Coronary artery (tissue), 2 donors: ENCODE measurements around the gene MOB3B.
"Not testable (repeated sequence)": the region's sequence is repeated elsewhere in the genome, so short reads cannot be mapped to it uniquely, and the experiment has no call there.

Experiments
- DNase-seq: peaks from one replicate; pipeline ENCODE4 v3.0.0-alpha.2; 2017; ENCODE audit warnings: low spot score
- H3K27ac ChIP-seq, 2 donors: fragments of 200-600 bp; sonication (generic); one replicate each; pipeline ENCODE4 v1.5.1; 2016 to 2019
- H3K4me3 ChIP-seq: fragments of 200-600 bp; sonication (generic); 2 replicates; pipeline ENCODE4 v1.5.1; 2016; ENCODE audit warnings: mild to moderate bottlenecking, moderate library complexity
- CTCF ChIP-seq: fragments of 200-600 bp; sonication (generic); IDR thresholded peaks from one replicate; pipeline ENCODE4 v1.5.1; 2019; ENCODE audit warnings: antibody characterized with exemption

The MOB3B gene

GRCh38 chr9:27450752-27451151, 78.9 kb downstream of the MOB3B start:
- no peak for TF ChIP-seq CTCF
- H3K27ac ChIP-seq, result no peak overlapping the region
- DNase-seq, result no peak
- H3K4me3 ChIP-seq, result no peak overlapping the region

- not testable (repeated sequence) for H3K27ac ChIP-seq, H3K4me3 ChIP-seq, DNase-seq
Observed at GRCh38 chr9:27448356-27448755, 81.3 kb downstream of the MOB3B start.

- Histone ChIP-seq H3K27ac (no peak overlapping the region), H3K4me3 (no peak overlapping the region)
- no peak for TF ChIP-seq CTCF
- DNase-seq, result no peak
Observed at GRCh38 chr9:27447031-27447683, 82.5 kb downstream of the MOB3B start.

- no peak for DNase-seq
Observed at GRCh38 chr9:27445688-27446087, 83.9 kb downstream of the MOB3B start.

GRCh38 chr9:27445057-27445595, 84.5 kb downstream of the MOB3B start:
- DNase-seq, result no peak
- TF ChIP-seq CTCF, result no peak
- Histone ChIP-seq H3K4me3 (no peak overlapping the region), H3K27ac (no peak overlapping the region)

More at GRCh38 chr9:27445688-27446087, 83.9 kb downstream of the MOB3B start:
- TF ChIP-seq CTCF, result no peak
- no peak overlapping the region for H3K4me3 ChIP-seq
- H3K27ac ChIP-seq, result no peak overlapping the region

- TF ChIP-seq CTCF, result no peak
- Histone ChIP-seq H3K4me3 (no peak overlapping the region), H3K27ac (no peak overlapping the region)
- DNase-seq, result no peak
Observed at GRCh38 chr9:27442464-27442863, 87.2 kb downstream of the MOB3B start.

GRCh38 chr9:27441741-27442070, 87.9 kb downstream of the MOB3B start:
- Histone ChIP-seq H3K4me3 (no peak overlapping the region), H3K27ac (no peak overlapping the region)
- TF ChIP-seq CTCF, result no peak
- no peak for DNase-seq
